K562 (cell line): ENCODE measurements around the gene SEMA5A. TPM values are rescaled to one million over a fixed set of nuclear protein-coding genes. Genes with fewer than 3 reads are reported as not detected.

ENCODE experiments used
- ATAC-seq: fragments of 200-7000 bp; cut with Tn5 transposase; 3 replicates; pipeline ENCODE4 v1.9.1; 2020; ENCODE audit warnings: moderate library complexity
- BruUV-seq: library from RNA; stranded (reverse); fragments of 400-500 nt; replicated peaks from 2 replicates; lab custom pipeline; 2021; lab: Mats Ljungman, UMichigan
- CTCF ChIA-PET: fragments of 300-600 bp; formaldehyde crosslinking; extraction: SDS; loops from one replicate; lab custom pipeline; 2021; ENCODE audit warnings: low intra/inter-chr PET ratio; lab: Yijun Ruan, JAX
- POLR2A ChIA-PET: fragments of 300-600, 350-650 bp; sonication (Branson Sonifier 250); formaldehyde crosslinking; extraction: SDS; loops from one replicate; lab custom pipeline; 2021; ENCODE audit warnings: antibody characterized with exemption, inconsistent platforms; lab: Yijun Ruan, JAX
- DNase-seq, 4 experiments: peaks; one replicate each; pipeline versions ENCODE4 v3.0.0 to v3.0.0-alpha.2; 2011 to 2018; ENCODE audit warnings: low spot score in 3 of 4, mixed read lengths in 3 of 4; ENCODE audit errors: extremely low read depth in 1 of 4
- FAIRE-seq: peaks from 2 replicates; lab custom pipeline; 2011; peaks lifted over from hg19 to GRCh38; lab: Jason Lieb, UNC
- H2AFZ ChIP-seq: 2 replicates; pipeline ENCODE4 v1.6.0; 2011; ENCODE audit warnings: low read depth, low read length, control low read depth, inconsistent platforms
- H3K27ac ChIP-seq: fragments of 200-600 bp; 3 replicates; pipeline ENCODE4 v1.8.0; 2011; ENCODE audit warnings: low read depth, mild to moderate bottlenecking, control low read depth, inconsistent platforms, low read length, moderate library complexity, mixed read lengths; ENCODE audit errors: extremely low read depth
- H3K27me3 ChIP-seq, 2 experiments: fragments of 300-600 bp in 1 of 2; 2 replicates in 1 of 2; 3 replicates in 1 of 2; pipeline versions ENCODE4 v1.6.0 to v1.8.0; 2011; ENCODE audit warnings: inconsistent platforms in 2 of 2, low read length in 2 of 2, mild to moderate bottlenecking in 1 of 2, mixed read lengths in 1 of 2, moderate library complexity in 1 of 2; ENCODE audit not compliant: control insufficient read depth in 2 of 2, insufficient read depth in 2 of 2
- H3K36me3 ChIP-seq: fragments of 300-600 bp; 3 replicates; pipeline ENCODE4 v1.8.0; 2011; ENCODE audit warnings: mild to moderate bottlenecking, low read length, inconsistent platforms; ENCODE audit not compliant: control insufficient read depth, insufficient read depth
- H3K4me1 ChIP-seq, 2 experiments: fragments of 200-600 bp in 1 of 2; replicated peaks in 1 of 2; 2 replicates in 1 of 2; 3 replicates in 1 of 2; pipeline versions ENCODE4 v1.5.1 to v1.8.0; 2011; ENCODE audit warnings: inconsistent platforms in 2 of 2, low read length in 2 of 2, mild to moderate bottlenecking in 1 of 2, mixed read lengths in 1 of 2, moderate library complexity in 1 of 2; ENCODE audit not compliant: control insufficient read depth in 2 of 2, insufficient read depth in 2 of 2
- H3K4me2 ChIP-seq: 2 replicates; pipeline ENCODE4 v1.6.1; 2011; ENCODE audit warnings: low read length, control low read depth, inconsistent platforms, mixed read lengths; ENCODE audit not compliant: insufficient read depth
- H3K4me3 ChIP-seq: fragments of 200-600 bp; sonication (generic), shearing (Covaris generic); 2 replicates; pipeline ENCODE4 v1.5.1; 2016; ENCODE audit warnings: control low read depth, inconsistent platforms
- H3K79me2 ChIP-seq: fragments of 200-600 bp; 3 replicates; pipeline ENCODE4 v1.8.0; 2011; ENCODE audit warnings: low read length, inconsistent platforms; ENCODE audit not compliant: control insufficient read depth, insufficient read depth
- H3K9ac ChIP-seq, 2 experiments: 2 replicates each; pipeline versions ENCODE4 v1.6.0 to v1.6.1; 2011; ENCODE audit warnings: low read depth in 2 of 2, low read length in 2 of 2, control low read depth in 1 of 2, inconsistent platforms in 1 of 2, mild to moderate bottlenecking in 1 of 2, mixed read lengths in 1 of 2; ENCODE audit not compliant: insufficient read depth in 1 of 2
- H3K9me1 ChIP-seq: one replicate; pipeline ENCODE4 v1.6.0; 2011; ENCODE audit warnings: inconsistent platforms, mild to moderate bottlenecking, low read length, moderate library complexity; ENCODE audit not compliant: control insufficient read depth, insufficient read depth
- H3K9me3 ChIP-seq: replicated peaks from 2 replicates; pipeline ENCODE4 v1.5.1; 2011; ENCODE audit warnings: low read depth, low read length, inconsistent platforms; ENCODE audit not compliant: control insufficient read depth, insufficient read depth
- H4K20me1 ChIP-seq: replicated peaks from 2 replicates; pipeline ENCODE4 v1.6.1; 2011; ENCODE audit warnings: low read length, inconsistent platforms, mixed read lengths; ENCODE audit not compliant: control insufficient read depth, insufficient read depth
- HDAC2 ChIP-seq: fragments of 450-650 bp; IDR thresholded peaks from 2 replicates; pipeline ENCODE4 v1.6.1; 2016; ENCODE audit warnings: mild to moderate bottlenecking
- HDAC6 ChIP-seq: IDR thresholded peaks from 2 replicates; pipeline ENCODE4 v1.6.1; 2012; ENCODE audit warnings: low read depth, mild to moderate bottlenecking, control low read depth, inconsistent platforms, low read length, moderate library complexity
- KLF1 ChIP-seq: fragments of 450-650 bp; IDR thresholded peaks from 2 replicates; pipeline ENCODE4 v1.6.1; 2016; ENCODE audit warnings: missing genetic modification characterization, missing compliant biosample characterization
- NCOA1 ChIP-seq: fragments of 450-650 bp; IDR thresholded peaks from 2 replicates; pipeline ENCODE4 v1.6.1; 2016; ENCODE audit warnings: low read depth
- NFATC3 ChIP-seq: fragments of 450-650 bp; IDR thresholded peaks from 2 replicates; pipeline ENCODE4 v1.6.1; 2017; ENCODE audit warnings: mild to moderate bottlenecking
- PML ChIP-seq: IDR thresholded peaks from 2 replicates; pipeline ENCODE4 v1.6.1; 2012; ENCODE audit warnings: low read length, inconsistent platforms
- SAFB2 ChIP-seq: fragments of 200-400 bp; formaldehyde crosslinking; IDR thresholded peaks from 2 replicates; pipeline ENCODE4 v1.6.1; 2018; ENCODE audit warnings: borderline replicate concordance, low read length, low read depth, moderate library complexity; ENCODE audit not compliant: severe bottlenecking
- ZNF586 ChIP-seq: fragments of 450-650 bp; formaldehyde crosslinking; conservative IDR thresholded peaks from 2 replicates; pipeline ENCODE4 v1.4.0; 2020; ENCODE audit warnings: mild to moderate bottlenecking, moderate library complexity
- WGBS: fragments of 100-300 bp; shearing (Covaris generic); methylation state at CpG from one replicate; pipeline ENCODE4 v1.1.6; 2016; ENCODE audit warnings: low coverage, mixed read lengths; ENCODE audit not compliant: insufficient coverage; ENCODE audit errors: missing lambda C conversion rate; 5-methylcytosine and 5-hydroxymethylcytosine counted together
- in situ Hi-C: fragments of 300-500 bp; cut with MboI; formaldehyde crosslinking; loops from 4 replicates; pipeline ENCODE4 v1.15.0; 2018; ENCODE audit warnings: inconsistent platforms, mixed read lengths
- intact Hi-C: fragments of 100-400 bp; cut with micrococcal nuclease; formaldehyde crosslinking; loops from 2 replicates; pipeline ENCODE4 v1.14.2; 2022
- polyA plus RNA-seq, 8 experiments: library from polyadenylated mRNA; depleted of rRNA in 4 of 8; stranded (reverse) in 5 of 8; unstranded in 3 of 8; fragments of >200 nt; fragmentation: Nextera tagmentation in 2 of 8; fragmentation: Illumina TruSeq in 1 of 8; extraction: Ambion mirVana in 2 of 8; extraction: Trizol in 1 of 8; gene quantifications; 2 replicates each; pipeline versions ENCODE4 v1.2.1 to v1.2.3, GENCODE V29; 2011 to 2014; ENCODE audit warnings: inconsistent platforms in 1 of 8, missing spikeins in 1 of 8
- total RNA-seq, 7 experiments: library from RNA; depleted of rRNA in 6 of 7; stranded (reverse); fragments of >200 nt in 6 of 7; fragmentation: Illumina TruSeq in 2 of 7; extraction: Trizol in 2 of 7; gene quantifications; 2 replicates each; pipeline versions ENCODE4 v1.2.1 to v1.2.3, GENCODE V29; 2011 to 2021; ENCODE audit warnings: low replicate concordance in 1 of 7
- TF ChIP-seq, protein P1 (sequence below): fragments of 450-650 bp; IDR thresholded peaks from 2 replicates; pipeline ENCODE4 v1.6.1; 2018; ENCODE audit not compliant: partially characterized antibody

SEMA5A gene
- total and polyA plus RNA-seq, 9 of the 15 experiments (the other 6 are each of a cell fraction or from before 2014, with no cell fraction given) = 0.02 TPM; not detected in 8

DNA sequence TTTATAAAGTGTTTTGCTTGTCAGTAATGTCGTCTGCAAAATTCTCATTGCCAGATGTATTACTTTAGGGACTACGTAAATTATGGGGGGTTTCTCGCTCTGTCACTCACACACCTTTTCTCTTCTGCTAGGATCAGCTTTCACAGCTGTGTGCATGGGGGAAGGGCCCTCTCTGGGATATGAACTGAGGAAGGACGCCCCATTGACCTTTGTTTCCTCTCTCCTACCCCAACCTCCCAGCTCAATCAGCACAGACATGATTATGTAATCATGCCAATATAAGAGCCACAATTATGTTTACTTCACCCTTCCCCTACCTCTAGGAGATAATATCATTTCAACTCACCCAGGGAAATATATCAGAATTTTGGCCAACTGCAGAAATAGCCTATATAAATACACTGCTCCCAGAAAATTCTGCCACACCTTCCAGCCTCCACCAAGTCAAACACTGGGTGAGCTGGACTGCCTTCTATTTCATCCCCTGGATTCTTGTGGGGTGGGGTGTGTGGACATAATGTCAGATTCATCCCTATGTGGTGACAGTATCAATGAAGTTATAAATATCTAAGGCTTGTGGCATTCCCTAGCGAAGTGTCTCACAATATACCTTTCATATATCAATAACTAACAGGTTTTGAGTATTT lies 12.6 kb upstream of the SEMA5A start:
- no peak for FAIRE-seq
- intact Hi-C loops = no loop called here

More for the DNA sequence above, 12.6 kb upstream of the SEMA5A start:
- CTCF ChIA-PET = no interaction called here
- 0% methylated on average over 5 of the region's 5 CpGs for WGBS
- H3K79me2 ChIP-seq = no peaks in the 10 kb centered on the region
- H3K27ac ChIP-seq = no peak overlapping the region
- no peaks in the 10 kb centered on the region for H4K20me1 ChIP-seq
- no peaks in the 10 kb centered on the region for H3K36me3 ChIP-seq
- H3K27me3 ChIP-seq = no peaks in the 10 kb centered on the region
- H2AFZ ChIP-seq = no peak overlapping the region
- no peak overlapping the region for H3K4me2 ChIP-seq
- H3K4me1 ChIP-seq = no peaks in the 10 kb centered on the region
- POLR2A ChIA-PET = no interaction called here
- H3K4me3 ChIP-seq = no peak overlapping the region
- no peak for DNase-seq
- no peak overlapping the region for H3K9ac ChIP-seq
- in situ Hi-C loops = no loop called here
- no peaks in the 10 kb centered on the region for H3K9me3 ChIP-seq
- TF ChIP-seq HDAC2 = no peak
- no peak for TF ChIP-seq KLF1 (tag)
- no peak for TF ChIP-seq HDAC6
- TF ChIP-seq, protein P1, sequence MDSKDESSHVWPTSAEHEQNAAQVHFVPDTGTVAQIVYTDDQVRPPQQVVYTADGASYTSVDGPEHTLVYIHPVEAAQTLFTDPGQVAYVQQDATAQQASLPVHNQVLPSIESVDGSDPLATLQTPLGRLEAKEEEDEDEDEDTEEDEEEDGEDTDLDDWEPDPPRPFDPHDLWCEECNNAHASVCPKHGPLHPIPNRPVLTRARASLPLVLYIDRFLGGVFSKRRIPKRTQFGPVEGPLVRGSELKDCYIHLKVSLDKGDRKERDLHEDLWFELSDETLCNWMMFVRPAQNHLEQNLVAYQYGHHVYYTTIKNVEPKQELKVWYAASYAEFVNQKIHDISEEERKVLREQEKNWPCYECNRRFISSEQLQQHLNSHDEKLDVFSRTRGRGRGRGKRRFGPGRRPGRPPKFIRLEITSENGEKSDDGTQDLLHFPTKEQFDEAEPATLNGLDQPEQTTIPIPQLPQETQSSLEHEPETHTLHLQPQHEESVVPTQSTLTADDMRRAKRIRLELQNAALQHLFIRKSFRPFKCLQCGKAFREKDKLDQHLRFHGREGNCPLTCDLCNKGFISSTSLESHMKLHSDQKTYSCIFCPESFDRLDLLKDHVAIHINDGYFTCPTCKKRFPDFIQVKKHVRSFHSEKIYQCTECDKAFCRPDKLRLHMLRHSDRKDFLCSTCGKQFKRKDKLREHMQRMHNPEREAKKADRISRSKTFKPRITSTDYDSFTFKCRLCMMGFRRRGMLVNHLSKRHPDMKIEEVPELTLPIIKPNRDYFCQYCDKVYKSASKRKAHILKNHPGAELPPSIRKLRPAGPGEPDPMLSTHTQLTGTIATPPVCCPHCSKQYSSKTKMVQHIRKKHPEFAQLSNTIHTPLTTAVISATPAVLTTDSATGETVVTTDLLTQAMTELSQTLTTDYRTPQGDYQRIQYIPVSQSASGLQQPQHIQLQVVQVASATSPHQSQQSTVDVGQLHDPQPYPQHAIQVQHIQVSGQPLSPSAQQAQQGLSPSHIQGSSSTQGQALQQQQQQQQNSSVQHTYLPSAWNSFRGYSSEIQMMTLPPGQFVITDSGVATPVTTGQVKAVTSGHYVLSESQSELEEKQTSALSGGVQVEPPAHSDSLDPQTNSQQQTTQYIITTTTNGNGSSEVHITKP = no peak
- TF ChIP-seq NCOA1 = no peak
- no peak for TF ChIP-seq PML
- no peak for TF ChIP-seq NFATC3
- no peak for TF ChIP-seq ZNF586
- no peak for TF ChIP-seq SAFB2
- BruUV-seq = no TSS peak
- ATAC-seq = no peak
- no peaks in the 10 kb centered on the region for H3K9me1 ChIP-seq
